Skeletal muscle tissue (tissue), 4 donors: ENCODE measurements around the gene GRB7. TPM values are rescaled to one million over a fixed set of nuclear protein-coding genes. Genes with fewer than 3 reads are reported as not detected.
"Not testable (repeated sequence)": the region's sequence is repeated elsewhere in the genome, so short reads cannot be mapped to it uniquely, and the experiment has no call there.

ENCODE experiments used
- H3K27ac ChIP-seq: one replicate; pipeline ENCODE4 v1.7.0; 2013; ENCODE audit warnings: mild to moderate bottlenecking, low read depth, low read length, inconsistent platforms
- H3K27me3 ChIP-seq, 3 donors: one replicate each; pipeline ENCODE4 v1.7.0; 2013; ENCODE audit warnings: low read length in 3 of 3; ENCODE audit not compliant: control insufficient read depth in 3 of 3, insufficient read depth in 3 of 3
- H3K36me3 ChIP-seq, 3 donors: one replicate each; pipeline ENCODE4 v1.7.0; 2013; ENCODE audit warnings: low read length in 3 of 3; ENCODE audit not compliant: control insufficient read depth in 3 of 3, insufficient read depth in 3 of 3
- H3K4me1 ChIP-seq, 3 donors: one replicate each; pipeline ENCODE4 v1.7.0; 2013; ENCODE audit warnings: low read length in 3 of 3, mild to moderate bottlenecking in 3 of 3; ENCODE audit not compliant: control insufficient read depth in 3 of 3, insufficient read depth in 3 of 3
- H3K4me3 ChIP-seq, 3 donors: one replicate each; pipeline ENCODE4 v1.7.0; 2013; ENCODE audit warnings: low read length in 3 of 3
- H3K9ac ChIP-seq, 3 donors: one replicate each; pipeline ENCODE4 v1.7.0; 2013; ENCODE audit warnings: low read length in 3 of 3, mild to moderate bottlenecking in 3 of 3, moderate library complexity in 2 of 3, low read depth in 1 of 3
- H3K9me3 ChIP-seq, 3 donors: one replicate each; pipeline ENCODE4 v1.7.0; 2013; ENCODE audit warnings: low read length in 3 of 3; ENCODE audit not compliant: control insufficient read depth in 3 of 3
- total RNA-seq: library from RNA; depleted of rRNA; stranded (reverse); fragments of >200 nt; gene quantifications from one replicate; pipeline ENCODE4 v1.2.3, GENCODE V29; 2014
- donor health status: Osteomylitis.

GRB7 gene
- total RNA-seq, 1 donor from 2014 or later, result not detected

- H3K27ac ChIP-seq, H3K9ac ChIP-seq, H3K4me3 ChIP-seq, H3K9me3 ChIP-seq, H3K36me3 ChIP-seq: not testable (repeated sequence)
- peaks cover 4 to 14% (median 12%) of the 10 kb centered on the region in 3 donors for H3K4me1 ChIP-seq
- peaks cover 6 to 11% (median 9%) of the 10 kb centered on the region in 3 donors for H3K27me3 ChIP-seq
These were observed 10.8 kb downstream of the GRB7 start for GRCh38 chr17:39748444-39749034.

GRCh38 chr17:39750131-39751015, 12.6 kb downstream of the GRB7 start:
- H3K36me3 ChIP-seq, result no peaks in the 10 kb centered on the region
- no peaks in the 10 kb centered on the region for H3K27me3 ChIP-seq
- no peaks in the 10 kb centered on the region for H3K9me3 ChIP-seq
- no peak overlapping the region for H3K4me3 ChIP-seq
- H3K27ac ChIP-seq, result no peak overlapping the region
- H3K9ac ChIP-seq, result peak overlapping the region in 1 of 3 donors; percentile 33
- peaks cover 4 to 29% (median 18%) of the 10 kb centered on the region in 3 donors for H3K4me1 ChIP-seq

- H3K27ac ChIP-seq, result no peak overlapping the region
- no peaks in the 10 kb centered on the region for H3K9me3 ChIP-seq
- H3K9ac ChIP-seq, result no peak overlapping the region
- H3K4me3 ChIP-seq, result no peak overlapping the region
- peaks cover 4 to 31% (median 18%) of the 10 kb centered on the region in 3 donors for H3K4me1 ChIP-seq
- no peaks in the 10 kb centered on the region for H3K27me3 ChIP-seq
- H3K36me3 ChIP-seq, result no peaks in the 10 kb centered on the region
These were observed 13.3 kb downstream of the GRB7 start for GRCh38 chr17:39751016-39751543.

GRCh38 chr17:39751637-39752036, 13.9 kb downstream of the GRB7 start:
- no peaks in the 10 kb centered on the region for H3K27me3 ChIP-seq

GRCh38 chr17:39752241-39752881, 14.6 kb downstream of the GRB7 start:
- Histone ChIP-seq H3K9me3 (no peaks in the 10 kb centered on the region), H3K27ac (no peak overlapping the region), H3K27me3 (no peaks in the 10 kb centered on the region), H3K36me3 (no peaks in the 10 kb centered on the region), H3K4me1 (peaks cover 4 to 31% (median 18%) of the 10 kb centered on the region in 3 donors), H3K4me3 (no peak overlapping the region), H3K9ac (no peak overlapping the region)

More at GRCh38 chr17:39751637-39752036, 13.9 kb downstream of the GRB7 start:
- no peaks in the 10 kb centered on the region for H3K36me3 ChIP-seq
- H3K27ac ChIP-seq, result no peak overlapping the region
- no peak overlapping the region for H3K4me3 ChIP-seq
- H3K9me3 ChIP-seq, result no peaks in the 10 kb centered on the region
- H3K9ac ChIP-seq, result no peak overlapping the region
- peaks cover 4 to 31% (median 18%) of the 10 kb centered on the region in 3 donors for H3K4me1 ChIP-seq

GRCh38 chr17:39753514-39754160, 15.9 kb downstream of the GRB7 start:
- Histone ChIP-seq H3K36me3 (no peaks in the 10 kb centered on the region), H3K9ac (peak overlapping the region; percentile 65 to 88 (median 87)), H3K9me3 (no peaks in the 10 kb centered on the region), H3K4me1 (peaks cover 4 to 31% (median 18%) of the 10 kb centered on the region in 3 donors), H3K27me3 (no peaks in the 10 kb centered on the region), H3K4me3 (peak overlapping the region; percentile 72 to 86 (median 82)), H3K27ac (peak overlapping the region; percentile 83)

- Histone ChIP-seq H3K27me3 (peaks cover 0 to under 1% (median 0%) of the 10 kb centered on the region in 3 donors), H3K9ac (peak overlapping the region; percentile 72 to 88 (median 87)), H3K4me1 (peaks cover 4 to 31% (median 18%) of the 10 kb centered on the region in 3 donors), H3K4me3 (peak overlapping the region; percentile 73 to 86 (median 82)), H3K9me3 (no peaks in the 10 kb centered on the region), H3K36me3 (no peaks in the 10 kb centered on the region), H3K27ac (peak overlapping the region; percentile 83)
These were observed 16.6 kb downstream of the GRB7 start for GRCh38 chr17:39754161-39754957.

GRCh38 chr17:39754958-39755553, 17.3 kb downstream of the GRB7 start:
- H3K9me3 ChIP-seq, result no peaks in the 10 kb centered on the region
- peaks cover 0 to 4% (median 0%) of the 10 kb centered on the region in 3 donors for H3K27me3 ChIP-seq
- H3K4me1 ChIP-seq, result peaks cover 2 to 30% (median 17%) of the 10 kb centered on the region in 3 donors
- H3K27ac ChIP-seq, result peak overlapping the region; percentile 83
- H3K9ac ChIP-seq, result peak overlapping the region; percentile 72 to 88 (median 87)
- H3K36me3 ChIP-seq, result no peaks in the 10 kb centered on the region
- peak overlapping the region; percentile 73 to 86 (median 82) for H3K4me3 ChIP-seq
